Activated effector memory CD4-positive, alpha-beta T cell treated with Interleukin-2 at 50 U/mL for 16 hours (primary cell): ENCODE results near the gene ADD1.
"Not testable (repeated sequence)": the region's sequence is repeated elsewhere in the genome, so short reads cannot be mapped to it uniquely, and the experiment has no call there.

Source experiments
- DNase-seq: peaks from one replicate; pipeline ENCODE4 v3.0.0-alpha.2; 2020

ADD1 gene

GRCh38 chr4:2950221-2950989 lies 106.8 kb downstream of the ADD1 start:
- no peak for DNase-seq

DNA sequence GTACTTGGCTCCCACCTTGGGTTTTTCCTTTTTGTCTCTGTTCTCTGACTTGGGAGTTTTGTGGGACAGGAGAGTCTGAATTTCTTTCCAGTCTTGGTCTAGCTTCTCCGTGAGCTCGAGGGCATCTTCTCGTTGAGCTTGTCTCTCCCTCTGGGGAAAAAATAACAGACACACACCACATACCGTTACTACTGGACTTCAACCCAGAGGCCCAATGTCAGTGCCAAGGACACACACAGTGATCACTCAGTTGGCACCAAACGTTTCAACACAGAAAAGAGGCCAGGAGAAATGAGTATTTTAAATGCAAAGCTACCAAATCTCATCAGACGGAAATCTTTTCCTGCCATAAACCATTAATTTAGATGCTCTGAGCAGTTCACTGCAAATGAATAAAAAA lies 109.9 kb downstream of the ADD1 start:
- no peak for DNase-seq

GRCh38 chr4:2954358-2955185 lies 110.9 kb downstream of the ADD1 start:
- DNase-seq = no peak

DNA sequence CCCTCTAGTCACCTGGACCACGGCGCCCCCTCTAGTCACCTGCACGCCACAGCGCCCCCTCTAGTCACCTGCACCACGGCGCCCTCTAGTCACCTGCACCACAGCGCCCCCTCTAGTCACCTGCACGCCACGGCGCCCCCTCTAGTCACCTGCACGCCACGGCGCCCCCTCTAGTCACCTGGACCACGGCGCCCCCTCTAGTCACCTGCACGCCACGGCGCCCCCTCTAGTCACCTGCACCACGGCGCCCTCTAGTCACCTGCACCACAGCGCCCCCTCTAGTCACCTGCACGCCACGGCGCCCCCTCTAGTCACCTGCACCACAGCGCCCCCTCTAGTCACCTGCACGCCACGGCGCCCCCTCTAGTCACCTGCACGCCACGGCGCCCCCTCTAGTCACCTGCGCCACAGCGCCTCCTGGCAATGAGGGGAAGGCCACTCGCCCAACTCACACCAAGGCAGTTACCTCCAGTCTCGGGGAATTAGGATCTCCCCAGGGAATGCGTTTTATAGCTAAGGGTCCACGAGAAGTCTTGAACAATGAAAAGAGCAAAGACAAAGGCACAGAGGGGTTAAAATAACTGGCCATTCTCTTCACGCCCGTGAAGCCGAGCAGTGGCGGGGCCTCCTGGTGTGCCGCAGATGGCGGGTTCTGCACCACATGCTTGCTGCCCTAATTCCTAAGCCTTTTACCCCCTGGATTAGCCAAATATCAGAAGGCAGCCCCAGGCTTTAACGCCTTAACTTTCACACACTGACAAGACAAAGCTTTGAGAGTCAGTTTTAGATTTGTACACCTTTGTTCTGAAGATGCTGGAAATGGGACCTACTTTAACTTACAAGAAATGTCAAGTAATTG lies 111.8 kb downstream of the ADD1 start:
- DNase-seq = not testable (repeated sequence)

DNA sequence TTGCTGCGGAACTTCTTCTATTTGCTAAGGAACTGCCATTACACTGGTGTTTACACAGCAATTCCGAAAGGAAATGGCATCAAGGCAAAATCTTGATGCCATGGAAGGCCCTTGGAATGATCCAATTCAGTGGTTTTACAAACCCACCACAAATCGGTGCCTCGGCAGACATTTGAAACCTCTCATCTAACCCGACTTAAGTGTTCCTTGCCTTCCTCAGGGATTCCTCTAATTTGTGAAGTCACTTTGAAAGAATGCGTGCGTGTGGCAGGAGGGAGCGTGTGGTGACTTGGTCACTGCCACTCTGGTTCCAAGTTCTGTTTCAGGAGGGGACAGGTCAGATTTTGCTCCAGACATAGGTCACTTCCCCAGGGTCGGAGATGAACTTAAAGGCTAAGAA lies 114.8 kb downstream of the ADD1 start:
- DNase-seq = no peak

DNA sequence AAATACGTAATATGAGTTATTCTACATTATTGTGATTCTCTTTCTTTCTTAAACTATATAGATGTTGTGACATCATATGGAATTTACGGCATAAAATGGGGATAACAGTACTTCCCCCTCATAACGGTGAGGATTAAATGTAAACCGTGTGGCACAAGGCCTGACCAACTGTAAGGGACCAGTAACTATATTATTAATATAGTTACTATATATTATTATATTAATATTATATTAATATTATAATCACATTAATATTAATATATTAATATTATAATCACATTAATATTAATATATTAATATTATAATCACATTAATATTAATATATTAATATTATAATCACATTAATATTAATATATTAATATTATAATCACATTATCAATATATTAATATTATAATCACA lies 116.8 kb downstream of the ADD1 start:
- not testable (repeated sequence) for DNase-seq

DNA sequence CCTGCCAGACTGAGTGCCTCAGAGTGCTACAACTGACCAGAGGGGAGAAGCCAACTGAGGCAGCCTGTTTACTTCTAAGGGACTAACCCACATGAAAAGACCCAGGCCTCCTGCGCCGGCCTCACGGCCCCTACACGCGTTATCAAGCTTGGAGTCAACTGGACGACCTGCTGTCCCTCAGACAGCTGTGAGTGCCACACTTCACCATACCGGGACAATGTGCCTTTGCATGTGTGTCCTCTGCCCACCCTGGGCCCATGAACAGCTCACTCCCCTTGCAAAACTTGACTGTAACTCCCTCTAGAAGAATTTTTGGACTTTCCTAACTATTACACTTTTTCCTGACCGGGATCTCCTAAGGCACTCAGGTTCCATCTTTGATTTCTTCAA lies 117.8 kb downstream of the ADD1 start:
- no peak for DNase-seq

- DNase-seq = no peak
Measured at GRCh38 chr4:2961811-2962441, 118.3 kb downstream of the ADD1 start.

- no peak for DNase-seq
Measured at GRCh38 chr4:2962614-2963174, 119.0 kb downstream of the ADD1 start.

DNA sequence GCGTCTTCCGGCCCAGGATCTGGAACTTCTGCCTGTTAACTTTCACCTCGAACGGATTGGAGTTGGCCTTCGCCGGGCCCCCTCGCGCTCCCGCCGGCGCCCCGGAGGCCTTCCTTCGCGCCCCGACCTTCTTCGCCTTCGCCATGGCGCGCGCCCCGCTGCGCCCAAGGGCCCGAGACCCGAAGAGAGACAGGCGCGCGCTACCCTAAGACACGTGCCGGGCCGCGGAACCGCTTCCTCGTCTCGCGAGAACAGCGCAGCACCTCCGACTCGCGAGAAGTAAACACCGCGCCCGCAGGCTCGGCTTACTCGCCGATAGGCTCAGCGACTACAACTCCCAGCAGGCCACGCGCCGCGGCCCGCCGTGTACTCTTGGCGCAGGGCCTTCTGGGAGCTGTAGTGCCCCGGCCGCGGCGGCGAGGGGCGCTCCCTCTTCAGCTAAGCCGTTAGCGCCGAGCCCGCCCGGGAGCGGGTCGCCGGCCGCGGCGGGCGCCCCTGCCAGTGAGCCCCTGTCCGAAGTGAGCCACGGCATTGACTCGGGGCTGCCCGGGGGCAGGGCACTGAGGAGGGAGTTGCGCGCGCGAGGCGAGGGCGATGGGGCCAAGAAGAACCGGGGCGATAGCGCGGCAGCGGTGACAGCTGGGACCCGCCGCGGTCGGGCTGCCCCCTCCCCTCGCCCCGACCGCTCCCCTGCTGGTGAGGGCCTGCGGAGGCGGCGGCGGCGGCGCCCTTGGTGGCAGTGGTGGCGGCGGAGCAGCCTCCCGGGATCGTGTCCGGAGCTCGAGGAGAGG lies 119.7 kb downstream of the ADD1 start, which contains the start of the genes GRK4 and NOP14:
GRK4 (plus strand) TSS at position 397 of the 791 bp plus-strand sequence. CDS start 500 bp downstream, outside the sequence.
NOP14 (minus strand) TSS at position 232 of the 791 bp plus-strand sequence; CDS start at position 145, 87 bp downstream.
- DNase-seq = peak; percentile 94

- DNase-seq = no peak
Measured at GRCh38 chr4:2963966-2964471, 120.4 kb downstream of the ADD1 start.

DNA sequence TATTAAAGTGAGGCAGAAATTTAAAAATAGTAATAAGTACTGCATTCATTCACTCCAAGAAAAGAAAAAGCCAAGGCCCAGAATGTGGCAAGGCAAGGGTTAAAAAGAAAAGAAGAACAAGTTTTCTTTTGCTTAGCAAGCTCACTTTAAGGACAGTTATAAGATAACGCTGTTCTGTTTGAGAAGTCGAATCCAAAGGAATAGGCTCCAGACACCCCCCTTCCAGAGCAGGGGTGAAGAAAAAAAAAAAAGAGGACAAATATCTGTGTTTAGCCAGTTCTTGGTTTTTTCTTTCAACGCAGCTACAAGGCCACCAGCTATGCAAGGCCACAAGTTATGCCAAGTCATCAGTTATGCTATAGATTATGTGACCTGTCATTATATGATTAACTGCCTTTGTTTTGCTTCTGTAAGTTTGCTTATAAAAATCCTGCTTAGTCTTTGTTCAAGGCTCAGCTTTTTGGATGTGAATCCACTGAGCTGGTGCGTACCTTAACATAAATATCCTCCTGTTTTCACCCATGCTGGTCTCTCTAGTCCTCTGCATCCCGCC lies 121.1 kb downstream of the ADD1 start:
- DNase-seq = no peak

DNA sequence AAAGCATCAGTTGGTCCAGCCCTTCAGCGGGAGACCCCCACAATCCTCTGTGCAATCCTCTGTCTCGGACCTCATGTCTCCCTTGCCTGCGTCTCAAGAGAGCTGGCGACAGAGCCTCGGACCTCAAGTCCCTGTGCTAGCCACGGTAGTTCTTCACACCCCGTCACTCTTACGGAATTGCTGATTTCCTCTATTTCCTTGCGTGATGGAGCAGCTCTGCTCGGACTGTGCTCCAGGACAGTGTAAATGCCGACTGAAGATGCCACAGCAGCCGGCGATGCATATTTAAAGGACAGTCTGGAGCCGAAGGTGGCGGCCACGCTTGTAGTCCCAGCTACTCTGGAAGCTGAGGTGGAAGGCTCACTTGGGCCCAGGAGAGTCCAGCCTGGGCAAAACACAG lies 121.6 kb downstream of the ADD1 start:
- DNase-seq = no peak

DNA sequence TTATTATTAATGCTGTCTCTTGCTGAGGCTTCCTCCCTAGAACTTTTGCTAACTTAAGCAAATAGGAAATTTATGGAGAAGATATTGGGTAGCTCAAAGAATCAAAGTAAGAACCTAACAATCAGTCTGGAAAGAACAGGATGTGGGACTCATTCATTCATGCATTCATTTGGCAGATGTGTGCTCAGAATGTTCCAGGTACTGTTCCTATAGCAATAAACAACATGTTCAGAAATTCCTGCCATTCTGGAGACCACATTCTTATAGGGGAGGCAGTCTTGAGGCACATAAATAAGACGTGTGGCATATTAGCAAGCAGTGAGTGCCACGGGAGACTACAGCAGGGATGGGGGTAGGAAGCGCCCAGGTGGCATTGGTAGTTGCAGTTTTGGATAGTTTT lies 124.7 kb downstream of the ADD1 start:
- no peak for DNase-seq

GRCh38 chr4:2971275-2971674 lies 127.6 kb downstream of the ADD1 start:
- DNase-seq = no peak

DNA sequence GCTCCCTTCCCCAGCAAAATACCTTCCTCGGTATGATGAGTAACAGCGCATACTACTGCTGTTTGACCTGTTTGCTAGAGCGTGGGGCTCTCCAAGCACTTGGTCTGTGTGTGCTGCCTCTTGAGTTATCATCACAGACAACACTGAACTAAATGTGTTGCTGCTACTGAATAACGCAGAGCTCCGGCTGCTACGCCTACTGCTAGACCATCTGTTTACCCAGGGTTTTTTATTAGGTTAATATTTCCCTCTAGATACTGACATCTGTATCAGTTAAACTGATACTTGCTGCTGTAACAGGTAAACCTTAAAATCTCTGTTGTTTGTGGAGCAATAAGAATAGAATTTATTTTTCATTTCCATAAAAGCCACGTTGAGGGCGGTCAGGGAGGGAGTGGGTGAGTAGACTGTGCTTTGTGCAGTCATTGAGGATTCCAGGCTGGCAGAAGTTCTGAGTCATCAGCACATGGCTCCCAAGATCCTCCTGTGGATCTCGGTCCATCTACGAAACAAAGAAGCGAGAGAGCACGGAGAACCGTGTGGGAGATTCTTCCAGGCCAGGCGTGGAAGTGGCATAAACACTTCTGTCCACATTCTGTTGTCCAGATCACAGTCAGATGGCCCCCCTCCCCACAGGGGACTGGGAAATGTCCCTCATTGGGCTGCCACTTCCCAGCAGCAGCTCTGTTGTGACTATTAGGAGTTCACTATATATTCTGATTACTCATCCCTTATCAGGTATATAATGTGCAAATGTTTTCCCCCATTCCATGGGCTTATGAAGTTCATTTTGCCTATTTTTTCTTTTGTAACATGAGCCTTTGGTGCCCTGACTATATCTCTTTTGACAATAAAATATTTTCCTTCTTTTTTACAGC lies 133.8 kb downstream of the ADD1 start:
- DNase-seq = no peak
